Endodermal cell (in vitro differentiated cells): Measurements from ENCODE around the gene USP21. TPM values are rescaled to one million over a fixed set of nuclear protein-coding genes. Genes with fewer than 3 reads are reported as not detected.

Source experiments
- DNase-seq: peaks from one replicate; pipeline ENCODE4 v3.0.0-alpha.2; 2017
- H3K27ac ChIP-seq: 2 replicates; pipeline ENCODE4 v1.5.1; 2013; ENCODE audit warnings: mild to moderate bottlenecking, low read depth, low read length, moderate library complexity
- H3K27me3 ChIP-seq: 2 replicates; pipeline ENCODE4 v1.6.1; 2013; ENCODE audit warnings: mild to moderate bottlenecking, low read length, moderate library complexity; ENCODE audit not compliant: insufficient read depth, control insufficient read depth, poor library complexity, severe bottlenecking
- H3K36me3 ChIP-seq: 2 replicates; pipeline ENCODE4 v1.7.0; 2013; ENCODE audit warnings: mild to moderate bottlenecking, low read length, moderate library complexity; ENCODE audit not compliant: control insufficient read depth, insufficient read depth
- H3K4me1 ChIP-seq: one replicate; pipeline ENCODE4 v1.7.0; 2013; ENCODE audit warnings: low read length; ENCODE audit not compliant: control insufficient read depth, insufficient read depth
- H3K4me3 ChIP-seq: 2 replicates; pipeline ENCODE4 v1.5.1; 2013; ENCODE audit warnings: mild to moderate bottlenecking, low read length, moderate library complexity
- H3K9ac ChIP-seq: 2 replicates; pipeline ENCODE4 v1.6.1; 2013; ENCODE audit warnings: mild to moderate bottlenecking, low read length, moderate library complexity; ENCODE audit not compliant: poor library complexity, severe bottlenecking; ENCODE audit errors: extremely low read depth
- H3K9me3 ChIP-seq: 2 replicates; pipeline ENCODE4 v1.6.1; 2013; ENCODE audit warnings: mild to moderate bottlenecking, low read length, moderate library complexity; ENCODE audit not compliant: control insufficient read depth
- H3K27ac Mint-ChIP-seq: 2 replicates; pipeline ENCODE4 v1.8.0; 2020; ENCODE audit warnings: mixed read lengths
- H3K27me3 Mint-ChIP-seq: 2 replicates; pipeline ENCODE4 v1.8.0; 2021; ENCODE audit warnings: mild to moderate bottlenecking, mixed read lengths; ENCODE audit not compliant: insufficient read depth
- H3K36me3 Mint-ChIP-seq: 2 replicates; pipeline ENCODE4 v1.8.0; 2020; ENCODE audit warnings: low read depth, mixed read lengths
- H3K4me1 Mint-ChIP-seq: 2 replicates; pipeline ENCODE4 v1.8.0; 2020; ENCODE audit warnings: mixed read lengths
- H3K4me3 Mint-ChIP-seq: 2 replicates; pipeline ENCODE4 v1.8.0; 2020; ENCODE audit warnings: mild to moderate bottlenecking, moderate library complexity, mixed read lengths
- H3K9me3 Mint-ChIP-seq: 2 replicates; pipeline ENCODE4 v1.8.0; 2020; ENCODE audit warnings: mild to moderate bottlenecking, mixed read lengths
- WGBS, 2 experiments: methylation state at CpG; one replicate each; pipeline versions ENCODE4 v1.1.5 to v1.1.7; 2013; ENCODE audit warnings: missing lambda C conversion rate in 2 of 2, mixed read lengths in 1 of 2; ENCODE audit not compliant: insufficient coverage in 1 of 2, insufficient read length in 1 of 2; 5-methylcytosine and 5-hydroxymethylcytosine counted together
- total RNA-seq, 2 donors: library from RNA; stranded (reverse); fragmentation: NEBNext Ultra II Directional in 1 of 2; extraction: Animal tissue kit (Norgen Biotek cat#: 25700) in 1 of 2; gene quantifications; 2 replicates in 1 of 2; 3 replicates in 1 of 2; pipeline ENCODE4 v1.2.1, GENCODE V29; 2021
- TF ChIP-seq, protein P1 (sequence below): fragments of 200-600 bp; sonication (generic); conservative IDR thresholded peaks from 2 replicates; pipeline ENCODE4 v1.5.0; 2021; ENCODE audit warnings: antibody characterized with exemption, mild to moderate bottlenecking

The USP21 gene
- total RNA-seq, 2 donors from 2014 or later: 26.7 to 39.7 TPM

- Histone ChIP-seq H3K4me1 (peaks cover 5% of the 10 kb centered on the region), H3K9me3 (no peaks in the 10 kb centered on the region), H3K4me3 (no peak overlapping the region), H3K9ac (no peak overlapping the region), H3K27me3 (no peaks in the 10 kb centered on the region), H3K36me3 (peaks cover 36% of the 10 kb centered on the region), H3K27ac (no peak overlapping the region)
- Mint-ChIP-seq H3K27me3 (no peaks in the 10 kb centered on the region), H3K27ac (no peak overlapping the region), H3K9me3 (no peaks in the 10 kb centered on the region), H3K4me1 (peaks cover 24% of the 10 kb centered on the region), H3K4me3 (no peak overlapping the region), H3K36me3 (peaks cover 20% of the 10 kb centered on the region)
- no peak for DNase-seq
- TF ChIP-seq, protein P1, sequence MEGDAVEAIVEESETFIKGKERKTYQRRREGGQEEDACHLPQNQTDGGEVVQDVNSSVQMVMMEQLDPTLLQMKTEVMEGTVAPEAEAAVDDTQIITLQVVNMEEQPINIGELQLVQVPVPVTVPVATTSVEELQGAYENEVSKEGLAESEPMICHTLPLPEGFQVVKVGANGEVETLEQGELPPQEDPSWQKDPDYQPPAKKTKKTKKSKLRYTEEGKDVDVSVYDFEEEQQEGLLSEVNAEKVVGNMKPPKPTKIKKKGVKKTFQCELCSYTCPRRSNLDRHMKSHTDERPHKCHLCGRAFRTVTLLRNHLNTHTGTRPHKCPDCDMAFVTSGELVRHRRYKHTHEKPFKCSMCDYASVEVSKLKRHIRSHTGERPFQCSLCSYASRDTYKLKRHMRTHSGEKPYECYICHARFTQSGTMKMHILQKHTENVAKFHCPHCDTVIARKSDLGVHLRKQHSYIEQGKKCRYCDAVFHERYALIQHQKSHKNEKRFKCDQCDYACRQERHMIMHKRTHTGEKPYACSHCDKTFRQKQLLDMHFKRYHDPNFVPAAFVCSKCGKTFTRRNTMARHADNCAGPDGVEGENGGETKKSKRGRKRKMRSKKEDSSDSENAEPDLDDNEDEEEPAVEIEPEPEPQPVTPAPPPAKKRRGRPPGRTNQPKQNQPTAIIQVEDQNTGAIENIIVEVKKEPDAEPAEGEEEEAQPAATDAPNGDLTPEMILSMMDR: no peak
- WGBS, 2 experiments: 89 to 92% methylated on average over 2 to 5 of the region's 5 CpGs
Observed at GRCh38 chr1:161163793-161164192, 4.5 kb downstream of the USP21 start.

- DNase-seq: no peak
Observed at GRCh38 chr1:161164901-161165610, 5.8 kb downstream of the USP21 start.

DNA sequence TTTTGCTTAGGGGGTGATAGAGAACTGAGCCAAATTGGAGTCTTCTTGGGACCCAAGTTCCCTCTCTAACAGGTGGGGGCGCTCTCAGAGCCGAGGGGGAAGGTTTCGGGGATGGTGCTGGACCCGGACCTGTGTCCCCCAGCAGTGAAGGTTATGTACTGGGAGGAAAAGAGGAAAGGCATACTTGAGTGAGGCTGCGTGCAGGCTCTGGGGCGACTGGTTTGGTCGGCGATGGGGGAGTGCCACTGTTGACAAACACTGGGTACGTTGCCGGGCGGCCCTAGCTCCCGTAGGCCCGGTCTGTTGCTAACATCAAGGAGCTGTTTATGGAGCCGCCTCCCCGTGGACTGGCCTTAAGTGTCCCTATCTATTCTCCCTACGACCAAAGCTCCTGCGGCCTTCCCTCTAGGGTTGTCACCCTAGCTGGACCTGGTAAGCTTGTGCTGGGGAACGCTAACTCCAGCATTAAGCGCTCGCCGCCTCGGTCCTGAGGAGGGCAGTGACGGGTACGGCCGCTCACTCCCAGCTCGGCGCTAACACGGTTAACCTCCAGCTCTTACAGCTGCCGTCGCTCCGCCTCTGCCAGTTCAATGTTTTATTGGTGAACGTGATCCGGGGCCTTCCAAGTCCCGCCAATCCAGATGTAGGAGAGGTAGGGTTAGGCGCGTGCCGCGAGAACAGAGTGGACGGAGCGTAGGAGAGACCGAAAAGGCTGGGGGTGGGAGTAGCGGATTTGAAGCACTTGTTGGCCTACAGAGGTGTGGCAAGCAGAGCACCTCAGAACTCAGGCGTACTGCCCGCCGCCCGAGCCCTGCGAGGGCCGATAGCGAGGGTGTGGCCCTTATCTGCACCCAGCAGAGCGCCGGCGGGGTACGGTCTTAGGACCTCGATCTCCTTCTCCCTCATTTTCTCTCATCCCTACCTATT lies 6.7 kb downstream of the USP21 start, which contains the start of gene PPOX:
Gene PPOX (plus strand): TSS at position 685 of the 927 bp plus-strand sequence. CDS start 422 bp downstream, outside the sequence.
- H3K9me3 ChIP-seq: no peaks in the 10 kb centered on the region
- H3K27me3 ChIP-seq: no peaks in the 10 kb centered on the region
- no peaks in the 10 kb centered on the region for H3K9me3 Mint-ChIP-seq
- 1 to 2% methylated on average over 35 to 54 of the region's 54 CpGs for WGBS, 2 experiments
- H3K27me3 Mint-ChIP-seq: no peaks in the 10 kb centered on the region
- peak within 1 kb of the TSS; percentile 69 for H3K9ac ChIP-seq
- peak within 1 kb of the TSS; percentile 94 for H3K4me3 ChIP-seq
- H3K27ac Mint-ChIP-seq: peak within 1 kb of the TSS; percentile 95
- peaks cover 28% of the 10 kb centered on the region for H3K36me3 Mint-ChIP-seq
- DNase-seq: peak; percentile 99
- H3K27ac ChIP-seq: peak within 1 kb of the TSS; percentile 78
- H3K4me1 ChIP-seq: peaks cover 5% of the 10 kb centered on the region
- TF ChIP-seq, protein P1: peak; percentile 63
- H3K4me1 Mint-ChIP-seq: peaks cover 15% of the 10 kb centered on the region
- peaks cover 50% of the 10 kb centered on the region for H3K36me3 ChIP-seq
- peak within 1 kb of the TSS; percentile 85 for H3K4me3 Mint-ChIP-seq

More at GRCh38 chr1:161164901-161165610, 5.8 kb downstream of the USP21 start:
- peaks cover 26% of the 10 kb centered on the region for H3K36me3 Mint-ChIP-seq
- peaks cover 19% of the 10 kb centered on the region for H3K4me1 Mint-ChIP-seq
- H3K9me3 ChIP-seq: no peaks in the 10 kb centered on the region
- TF ChIP-seq, protein P1: no peak
- H3K36me3 ChIP-seq: peaks cover 44% of the 10 kb centered on the region
- H3K4me1 ChIP-seq: peaks cover 5% of the 10 kb centered on the region
- H3K27me3 ChIP-seq: no peaks in the 10 kb centered on the region
- H3K27ac ChIP-seq: no peak overlapping the region
- no peaks in the 10 kb centered on the region for H3K27me3 Mint-ChIP-seq
- peak overlapping the region; percentile 85 for H3K4me3 Mint-ChIP-seq
- peak overlapping the region; percentile 94 for H3K4me3 ChIP-seq
- 88 to 94% methylated on average over 8 to 12 of the region's 14 CpGs for WGBS, 2 experiments
- no peaks in the 10 kb centered on the region for H3K9me3 Mint-ChIP-seq
- no peak overlapping the region for H3K27ac Mint-ChIP-seq
- H3K9ac ChIP-seq: peak overlapping the region; percentile 69
